Colonic mucosa (tissue), 4 donors: ENCODE data around the gene NPLOC4. TPM values are rescaled to one million over a fixed set of nuclear protein-coding genes. Genes with fewer than 3 reads are reported as not detected.

ENCODE experiments used
- DNase-seq: peaks from one replicate; pipeline ENCODE4 v3.0.0-alpha.2; 2020
- H3K27ac ChIP-seq: fragments of 200-600 bp; one replicate; pipeline ENCODE4 v1.8.0; 2021
- H3K27me3 ChIP-seq: fragments of 200-600 bp; one replicate; pipeline ENCODE4 v1.8.0; 2021
- H3K36me3 ChIP-seq: fragments of 200-600 bp; one replicate; pipeline ENCODE4 v1.8.0; 2021
- H3K4me1 ChIP-seq: fragments of 200-600 bp; one replicate; pipeline ENCODE4 v1.8.0; 2021; ENCODE audit warnings: mild to moderate bottlenecking
- H3K4me3 ChIP-seq: fragments of 200-600 bp; one replicate; pipeline ENCODE4 v1.8.0; 2021
- H3K9ac ChIP-seq, 2 donors: one replicate each; pipeline ENCODE4 v1.7.0; 2013; ENCODE audit warnings: control low read depth in 2 of 2, low read depth in 2 of 2, low read length in 2 of 2
- H3K9me3 ChIP-seq: fragments of 200-600 bp; one replicate; pipeline ENCODE4 v1.8.0; 2021
- intact Hi-C: fragments of 100-400 bp; cut with DNase I; formaldehyde crosslinking; loops from one replicate; pipeline ENCODE4 v1.14.1; 2022
- total RNA-seq, 2 donors: library from RNA; stranded (reverse); fragmentation: NEBNext Ultra II Directional in 1 of 2; extraction: Animal tissue kit (Norgen Biotek cat#: 25700) in 1 of 2; gene quantifications; one replicate each; pipeline ENCODE4 v1.2.1, GENCODE V29; 2021
- TF ChIP-seq, protein P1 (sequence below): fragments of 200-600 bp; IDR thresholded peaks from one replicate; pipeline ENCODE4 v1.8.0; 2022; ENCODE audit warnings: antibody characterized with exemption, mild to moderate bottlenecking
- donor health status: healthy.
- donor health status: DM: no; HTN: no; CAD: no.
- donor health status: DM: no; HTN: no; CAD: no.

The NPLOC4 gene
- total RNA-seq, 2 donors from 2014 or later = 69.8 to 74.1 TPM

DNA sequence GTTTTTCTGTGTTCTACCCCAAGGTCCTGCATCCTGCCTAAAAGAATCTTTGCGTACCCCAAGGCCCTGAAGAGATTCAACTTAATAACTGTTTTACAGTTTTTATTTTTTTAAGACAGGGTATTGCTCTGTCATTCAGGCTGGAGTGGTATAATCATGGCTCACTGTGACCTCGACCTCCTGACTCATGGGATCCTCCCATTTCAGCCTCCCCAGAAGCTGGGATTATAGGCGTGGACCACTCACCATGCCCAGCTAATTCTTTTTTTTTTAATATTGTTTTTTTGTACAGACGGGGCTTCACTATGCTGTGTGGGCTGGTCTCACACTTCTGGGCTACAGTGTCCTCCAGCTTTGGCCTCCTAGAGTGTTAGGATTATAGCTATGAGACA is 75.4 kb downstream of the NPLOC4 start:
- H3K36me3 ChIP-seq = peaks cover 31% of the 10 kb centered on the region
- H3K27me3 ChIP-seq = no peaks in the 10 kb centered on the region
- no peak overlapping the region for H3K9ac ChIP-seq
- TF ChIP-seq, protein P1, sequence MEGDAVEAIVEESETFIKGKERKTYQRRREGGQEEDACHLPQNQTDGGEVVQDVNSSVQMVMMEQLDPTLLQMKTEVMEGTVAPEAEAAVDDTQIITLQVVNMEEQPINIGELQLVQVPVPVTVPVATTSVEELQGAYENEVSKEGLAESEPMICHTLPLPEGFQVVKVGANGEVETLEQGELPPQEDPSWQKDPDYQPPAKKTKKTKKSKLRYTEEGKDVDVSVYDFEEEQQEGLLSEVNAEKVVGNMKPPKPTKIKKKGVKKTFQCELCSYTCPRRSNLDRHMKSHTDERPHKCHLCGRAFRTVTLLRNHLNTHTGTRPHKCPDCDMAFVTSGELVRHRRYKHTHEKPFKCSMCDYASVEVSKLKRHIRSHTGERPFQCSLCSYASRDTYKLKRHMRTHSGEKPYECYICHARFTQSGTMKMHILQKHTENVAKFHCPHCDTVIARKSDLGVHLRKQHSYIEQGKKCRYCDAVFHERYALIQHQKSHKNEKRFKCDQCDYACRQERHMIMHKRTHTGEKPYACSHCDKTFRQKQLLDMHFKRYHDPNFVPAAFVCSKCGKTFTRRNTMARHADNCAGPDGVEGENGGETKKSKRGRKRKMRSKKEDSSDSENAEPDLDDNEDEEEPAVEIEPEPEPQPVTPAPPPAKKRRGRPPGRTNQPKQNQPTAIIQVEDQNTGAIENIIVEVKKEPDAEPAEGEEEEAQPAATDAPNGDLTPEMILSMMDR = no peak
- DNase-seq = no peak
- intact Hi-C loops = no loop called here
- H3K4me3 ChIP-seq = no peak overlapping the region
- no peaks in the 10 kb centered on the region for H3K9me3 ChIP-seq
- H3K27ac ChIP-seq = no peak overlapping the region
- peaks cover 3% of the 10 kb centered on the region for H3K4me1 ChIP-seq

DNA sequence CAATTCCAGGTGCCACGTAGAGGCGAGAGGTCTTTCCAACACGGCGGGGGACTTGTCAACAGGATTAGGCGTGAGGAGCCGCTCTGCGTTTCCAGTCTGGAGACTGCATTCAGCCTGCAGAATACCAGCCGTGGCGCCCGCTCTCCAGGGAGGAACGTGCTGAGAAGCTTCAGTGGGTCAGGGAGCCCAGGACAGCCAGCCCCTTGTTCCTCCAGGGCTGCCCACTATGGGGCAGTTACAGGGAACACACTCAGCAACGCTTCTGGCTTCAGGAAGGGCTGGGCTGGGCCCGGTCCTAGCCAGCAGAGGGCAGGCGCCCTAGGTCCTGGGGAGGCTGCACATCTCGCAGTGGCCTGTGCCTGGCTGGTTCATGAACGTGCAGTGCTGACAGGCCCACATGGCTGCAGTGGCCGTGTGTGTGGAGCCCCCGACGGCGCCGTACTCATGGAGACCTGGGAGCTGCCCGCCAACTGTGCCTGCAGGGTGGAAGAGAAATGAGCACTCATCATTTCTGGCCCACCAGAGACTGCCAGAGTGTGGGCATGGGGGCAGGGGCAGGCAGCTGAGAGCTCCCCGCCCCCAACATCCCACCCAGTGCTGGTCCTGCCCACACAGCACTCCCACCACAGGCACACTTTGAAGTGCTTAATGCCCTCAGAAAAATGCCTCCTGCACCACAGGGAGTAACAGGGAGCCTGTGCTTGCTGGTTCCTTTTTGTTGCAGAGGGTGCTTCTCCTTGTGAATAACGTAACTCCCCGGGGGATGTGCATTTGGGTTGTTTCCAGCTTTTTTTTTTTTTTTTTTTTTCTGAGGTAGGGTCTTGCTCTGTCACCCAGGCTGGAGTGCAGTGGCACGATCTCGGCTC is 77.7 kb downstream of the NPLOC4 start:
- Histone ChIP-seq H3K9me3 (no peaks in the 10 kb centered on the region), H3K36me3 (peaks cover 15% of the 10 kb centered on the region), H3K4me1 (no peaks in the 10 kb centered on the region), H3K9ac (no peak overlapping the region), H3K27me3 (no peaks in the 10 kb centered on the region), H3K4me3 (no peak overlapping the region), H3K27ac (no peak overlapping the region)
- DNase-seq = no peak
- intact Hi-C loops = loop anchor here (5.0 kb wide), 1 partner anchor 38 kb away; no protein-coding TSS in a partner anchor
- TF ChIP-seq, protein P1 = no peak

DNA sequence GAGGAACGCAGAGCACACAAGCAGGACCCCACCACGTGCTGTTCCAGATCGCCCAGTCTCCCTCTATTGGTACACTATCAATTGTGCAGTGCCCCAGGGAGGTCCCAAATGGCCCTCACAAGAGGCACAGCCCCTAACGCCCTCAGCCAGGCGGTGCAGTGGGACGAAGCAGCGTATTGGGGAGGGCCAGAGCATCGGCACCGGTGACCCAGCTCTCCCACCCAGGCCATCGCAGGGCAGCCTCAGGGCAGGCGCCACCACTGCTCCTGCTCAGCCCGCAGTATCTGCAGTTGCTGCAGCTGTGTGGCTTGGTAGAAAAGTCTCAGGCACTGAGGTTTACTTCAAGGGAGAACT is 78.8 kb downstream of the NPLOC4 start:
- peaks cover 10% of the 10 kb centered on the region for H3K36me3 ChIP-seq
- intact Hi-C loops = loop anchor here (5.0 kb wide), 1 partner anchor 39 kb away; no protein-coding TSS in a partner anchor
- DNase-seq = no peak

DNA sequence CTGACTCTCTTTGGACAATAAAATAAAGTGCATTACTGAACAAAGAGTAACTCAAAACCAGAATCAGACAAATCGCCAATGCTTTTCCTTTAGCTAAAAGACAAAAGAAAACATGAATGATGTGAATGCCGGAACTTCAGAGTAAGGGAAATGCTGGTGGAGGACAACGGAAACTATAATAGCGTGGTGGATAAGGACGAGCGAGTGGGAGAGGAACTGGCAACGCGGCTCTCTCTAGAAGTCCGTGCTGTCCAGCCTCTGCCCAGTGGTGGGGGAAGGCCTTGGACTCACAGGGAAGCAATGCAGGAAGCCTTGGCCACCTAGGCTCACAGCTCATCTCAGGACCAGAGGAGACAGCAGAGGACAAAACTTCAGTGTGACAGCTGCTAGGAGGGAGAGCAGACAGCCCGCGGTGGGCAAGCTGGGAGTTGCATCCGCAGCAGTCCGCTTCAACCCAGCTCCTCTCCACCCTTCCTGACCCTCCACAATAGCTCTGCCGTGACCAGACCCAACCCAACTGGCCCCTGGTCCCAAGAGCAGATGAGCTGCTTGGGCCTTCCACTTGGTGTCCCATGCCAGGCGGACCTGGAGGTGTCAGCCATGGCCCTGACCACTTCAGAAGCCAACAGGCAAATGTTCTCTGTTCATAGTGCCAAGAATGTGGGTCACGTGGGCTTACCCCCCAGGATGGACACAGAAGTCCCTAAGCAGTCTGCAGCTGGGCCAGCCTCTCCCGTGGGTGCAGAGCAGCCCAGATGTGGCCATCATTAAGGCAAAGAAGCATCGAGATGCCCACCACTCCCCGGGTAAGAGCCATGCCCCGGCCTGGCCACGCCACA is 79.4 kb downstream of the NPLOC4 start:
- intact Hi-C loops = loop anchor here (5.0 kb wide), 1 partner anchor 40 kb away; no protein-coding TSS in a partner anchor
- no peak overlapping the region for H3K9ac ChIP-seq
- no peak overlapping the region for H3K4me3 ChIP-seq
- H3K4me1 ChIP-seq = peaks cover 10% of the 10 kb centered on the region
- H3K36me3 ChIP-seq = peaks cover 10% of the 10 kb centered on the region
- no peak overlapping the region for H3K27ac ChIP-seq
- TF ChIP-seq, protein P1 = no peak
- H3K9me3 ChIP-seq = no peaks in the 10 kb centered on the region
- H3K27me3 ChIP-seq = no peaks in the 10 kb centered on the region
- no peak for DNase-seq

More for the DNA sequence above, 78.8 kb downstream of the NPLOC4 start:
- H3K27me3 ChIP-seq = no peaks in the 10 kb centered on the region
- no peak overlapping the region for H3K27ac ChIP-seq
- H3K9ac ChIP-seq = no peak overlapping the region
- H3K4me1 ChIP-seq = peaks cover 10% of the 10 kb centered on the region
- H3K4me3 ChIP-seq = no peak overlapping the region
- TF ChIP-seq, protein P1 = no peak
- no peaks in the 10 kb centered on the region for H3K9me3 ChIP-seq

DNA sequence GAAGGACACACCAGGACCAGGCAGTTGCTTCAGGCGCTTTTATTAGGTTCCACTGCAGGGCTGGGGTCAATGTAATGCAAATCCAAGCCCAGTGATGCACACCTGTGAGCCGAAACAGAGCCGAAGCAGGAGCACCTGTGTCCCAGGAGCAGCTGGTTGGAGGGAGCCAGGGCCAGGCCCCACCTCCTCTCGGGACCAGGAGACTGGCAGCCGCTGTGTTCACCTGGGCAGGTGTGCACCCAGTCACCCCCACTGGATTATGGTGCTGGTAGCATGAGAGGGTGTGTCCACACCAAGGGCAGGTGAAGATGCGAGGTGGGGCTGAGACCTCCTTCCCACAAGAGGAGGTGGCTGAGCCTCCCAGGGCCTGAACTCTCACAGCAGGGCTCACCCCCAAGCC is 80.0 kb downstream of the NPLOC4 start:
- no peak overlapping the region for H3K9ac ChIP-seq
- H3K27me3 ChIP-seq = no peaks in the 10 kb centered on the region
- H3K4me1 ChIP-seq = peaks cover 10% of the 10 kb centered on the region
- H3K4me3 ChIP-seq = no peak overlapping the region
- no peaks in the 10 kb centered on the region for H3K9me3 ChIP-seq
- DNase-seq = peak; percentile 49
- TF ChIP-seq, protein P1 = no peak
- intact Hi-C loops = loop anchor here (5.0 kb wide), 1 partner anchor 40 kb away; no protein-coding TSS in a partner anchor
- H3K36me3 ChIP-seq = peaks cover 10% of the 10 kb centered on the region
- H3K27ac ChIP-seq = no peak overlapping the region
